ENCODE results near the gene LAMA3. TPM values are rescaled to one million over a fixed set of nuclear protein-coding genes. Genes with fewer than 3 reads are reported as not detected.

Gene LAMA3
- total RNA-seq, 1 donor from 2014 or later: 0.47 TPM

- TF ChIP-seq CTCF (IDR thresholded peaks at IDR 0.05): no peak
- no peak for TF ChIP-seq EZH2 (IDR thresholded peaks at IDR 0.05)
- no peak for TF ChIP-seq EZH2phosphoT487 (IDR thresholded peaks at IDR 0.05)
- peaks cover 3% of the 10 kb centered on the region for H3K4me1 Mint-ChIP-seq
- no peaks in the 10 kb centered on the region for H4K20me1 ChIP-seq (ENCODE audit: low read depth)
- no peaks in the 10 kb centered on the region for H3F3A ChIP-seq (ENCODE audit: low read depth)
- no peaks in the 10 kb centered on the region for H3K9me3 Mint-ChIP-seq
- H3K9me3 ChIP-seq (ENCODE audit: low read depth): no peaks in the 10 kb centered on the region
- no peak overlapping the region for H3K4me2 ChIP-seq
- H3K36me3 Mint-ChIP-seq: no peaks in the 10 kb centered on the region
- no peak overlapping the region for H3K27ac ChIP-seq
- no peaks in the 10 kb centered on the region for H3K4me1 ChIP-seq
- H3K27me3 ChIP-seq: no peaks in the 10 kb centered on the region
- H3K4me3 ChIP-seq: no peak overlapping the region
- H3K4me3 Mint-ChIP-seq: no peak overlapping the region
- no peaks in the 10 kb centered on the region for H3K79me2 ChIP-seq (ENCODE audit: low read depth)
- no peak for DNase-seq (ENCODE audit: low spot score)
- H3K36me3 ChIP-seq: no peaks in the 10 kb centered on the region
- no peak overlapping the region for H3K27ac Mint-ChIP-seq
- no peak overlapping the region for H3K9ac ChIP-seq
- H2AFZ ChIP-seq (replicated peaks): no peak overlapping the region
- H3K27me3 Mint-ChIP-seq (ENCODE audit: insufficient read depth, low read depth): peaks cover 2% of the 10 kb centered on the region
These were observed 240.7 kb downstream of the LAMA3 start for GRCh38 chr18:23930002-23930401.

GRCh38 chr18:23932385-23933067 lies 243.3 kb downstream of the LAMA3 start:
- Mint-ChIP-seq H3K9me3 (no peaks in the 10 kb centered on the region), H3K4me1 (peaks cover 3% of the 10 kb centered on the region), H3K4me3 (no peak overlapping the region), H3K27me3 (ENCODE audit: insufficient read depth, low read depth) (peaks cover 4% of the 10 kb centered on the region), H3K27ac (no peak overlapping the region), H3K36me3 (no peaks in the 10 kb centered on the region)
- H3K9ac ChIP-seq: no peak overlapping the region
- H3K9me3 ChIP-seq (ENCODE audit: low read depth): no peaks in the 10 kb centered on the region
- no peak overlapping the region for H3K4me2 ChIP-seq
- H3K4me1 ChIP-seq: no peaks in the 10 kb centered on the region
- H3F3A ChIP-seq (ENCODE audit: low read depth): no peaks in the 10 kb centered on the region
- no peaks in the 10 kb centered on the region for H3K36me3 ChIP-seq
- no peak for DNase-seq (ENCODE audit: low spot score)
- H2AFZ ChIP-seq (replicated peaks): no peak overlapping the region
- H3K27me3 ChIP-seq: no peaks in the 10 kb centered on the region
- TF ChIP-seq EZH2 (IDR thresholded peaks at IDR 0.05): no peak
- no peak for TF ChIP-seq CTCF (IDR thresholded peaks at IDR 0.05)
- H4K20me1 ChIP-seq (ENCODE audit: low read depth): no peaks in the 10 kb centered on the region
- H3K27ac ChIP-seq: no peak overlapping the region
- H3K79me2 ChIP-seq (ENCODE audit: low read depth): no peaks in the 10 kb centered on the region
- no peak overlapping the region for H3K4me3 ChIP-seq

- Mint-ChIP-seq H3K9me3 (no peaks in the 10 kb centered on the region), H3K27me3 (ENCODE audit: insufficient read depth, low read depth) (peaks cover 2% of the 10 kb centered on the region), H3K4me1 (no peaks in the 10 kb centered on the region), H3K4me3 (no peak overlapping the region), H3K27ac (no peak overlapping the region), H3K36me3 (no peaks in the 10 kb centered on the region)
- Histone ChIP-seq H3K27me3 (no peaks in the 10 kb centered on the region), H2AFZ (replicated peaks) (no peak overlapping the region), H3K9me3 (ENCODE audit: low read depth) (no peaks in the 10 kb centered on the region), H3K27ac (no peak overlapping the region), H3K4me3 (no peak overlapping the region), H3K9ac (no peak overlapping the region), H3K4me2 (no peak overlapping the region), H3K79me2 (ENCODE audit: low read depth) (no peaks in the 10 kb centered on the region), H3K36me3 (no peaks in the 10 kb centered on the region), H3F3A (ENCODE audit: low read depth) (no peaks in the 10 kb centered on the region), H4K20me1 (ENCODE audit: low read depth) (no peaks in the 10 kb centered on the region), H3K4me1 (no peaks in the 10 kb centered on the region)
- DNase-seq (ENCODE audit: low spot score): no peak
- no peak for TF ChIP-seq EZH2phosphoT487 (IDR thresholded peaks at IDR 0.05)
- TF ChIP-seq CTCF (IDR thresholded peaks at IDR 0.05): no peak
- no peak for TF ChIP-seq EZH2 (IDR thresholded peaks at IDR 0.05)
These were observed 244.2 kb downstream of the LAMA3 start for GRCh38 chr18:23933407-23933806.

Measured in neural progenitor cell (in vitro differentiated cells).